Endodermal cell (in vitro differentiated cells): ENCODE measurements around the gene HSD17B1. TPM values are rescaled to one million over a fixed set of nuclear protein-coding genes. Genes with fewer than 3 reads are reported as not detected.
A peak's percentile ranks its signal among the peaks of the same experiment; 100 is the strongest.

ENCODE experiments used
- DNase-seq: peaks from one replicate; pipeline ENCODE4 v3.0.0-alpha.2; 2017
- H3K27ac ChIP-seq: 2 replicates; pipeline ENCODE4 v1.5.1; 2013; ENCODE audit warnings: mild to moderate bottlenecking, low read depth, low read length, moderate library complexity
- H3K27me3 ChIP-seq: 2 replicates; pipeline ENCODE4 v1.6.1; 2013; ENCODE audit warnings: mild to moderate bottlenecking, low read length, moderate library complexity; ENCODE audit not compliant: insufficient read depth, control insufficient read depth, poor library complexity, severe bottlenecking
- H3K36me3 ChIP-seq: 2 replicates; pipeline ENCODE4 v1.7.0; 2013; ENCODE audit warnings: mild to moderate bottlenecking, low read length, moderate library complexity; ENCODE audit not compliant: control insufficient read depth, insufficient read depth
- H3K4me1 ChIP-seq: one replicate; pipeline ENCODE4 v1.7.0; 2013; ENCODE audit warnings: low read length; ENCODE audit not compliant: control insufficient read depth, insufficient read depth
- H3K4me3 ChIP-seq: 2 replicates; pipeline ENCODE4 v1.5.1; 2013; ENCODE audit warnings: mild to moderate bottlenecking, low read length, moderate library complexity
- H3K9ac ChIP-seq: 2 replicates; pipeline ENCODE4 v1.6.1; 2013; ENCODE audit warnings: mild to moderate bottlenecking, low read length, moderate library complexity; ENCODE audit not compliant: poor library complexity, severe bottlenecking; ENCODE audit errors: extremely low read depth
- H3K9me3 ChIP-seq: 2 replicates; pipeline ENCODE4 v1.6.1; 2013; ENCODE audit warnings: mild to moderate bottlenecking, low read length, moderate library complexity; ENCODE audit not compliant: control insufficient read depth
- H3K27ac Mint-ChIP-seq: 2 replicates; pipeline ENCODE4 v1.8.0; 2020; ENCODE audit warnings: mixed read lengths
- H3K27me3 Mint-ChIP-seq: 2 replicates; pipeline ENCODE4 v1.8.0; 2021; ENCODE audit warnings: mild to moderate bottlenecking, mixed read lengths; ENCODE audit not compliant: insufficient read depth
- H3K36me3 Mint-ChIP-seq: 2 replicates; pipeline ENCODE4 v1.8.0; 2020; ENCODE audit warnings: low read depth, mixed read lengths
- H3K4me1 Mint-ChIP-seq: 2 replicates; pipeline ENCODE4 v1.8.0; 2020; ENCODE audit warnings: mixed read lengths
- H3K4me3 Mint-ChIP-seq: 2 replicates; pipeline ENCODE4 v1.8.0; 2020; ENCODE audit warnings: mild to moderate bottlenecking, moderate library complexity, mixed read lengths
- H3K9me3 Mint-ChIP-seq: 2 replicates; pipeline ENCODE4 v1.8.0; 2020; ENCODE audit warnings: mild to moderate bottlenecking, mixed read lengths
- CTCF ChIP-seq: fragments of 200-600 bp; sonication (generic); conservative IDR thresholded peaks from 2 replicates; pipeline ENCODE4 v1.5.0; 2021; ENCODE audit warnings: antibody characterized with exemption, mild to moderate bottlenecking
- WGBS, 2 experiments: methylation state at CpG; one replicate each; pipeline versions ENCODE4 v1.1.5 to v1.1.7; 2013; ENCODE audit warnings: missing lambda C conversion rate in 2 of 2, mixed read lengths in 1 of 2; ENCODE audit not compliant: insufficient coverage in 1 of 2, insufficient read length in 1 of 2; 5-methylcytosine and 5-hydroxymethylcytosine counted together
- total RNA-seq, 2 donors: library from RNA; stranded (reverse); fragmentation: NEBNext Ultra II Directional in 1 of 2; extraction: Animal tissue kit (Norgen Biotek cat#: 25700) in 1 of 2; gene quantifications; 2 replicates in 1 of 2; 3 replicates in 1 of 2; pipeline ENCODE4 v1.2.1, GENCODE V29; 2021

Gene HSD17B1
- total RNA-seq, 2 donors from 2014 or later = 2.4 to 2.8 TPM

- Mint-ChIP-seq H3K4me1 (peaks cover 13% of the 10 kb centered on the region), H3K27ac (no peak overlapping the region), H3K9me3 (peaks cover 13% of the 10 kb centered on the region), H3K4me3 (no peak overlapping the region), H3K27me3 (peaks cover 2% of the 10 kb centered on the region), H3K36me3 (peaks cover 19% of the 10 kb centered on the region)
- Histone ChIP-seq H3K9ac (no peak overlapping the region), H3K4me3 (no peak overlapping the region), H3K4me1 (peaks cover 3% of the 10 kb centered on the region), H3K36me3 (peaks cover 7% of the 10 kb centered on the region), H3K27me3 (no peaks in the 10 kb centered on the region), H3K27ac (no peak overlapping the region), H3K9me3 (peaks cover 13% of the 10 kb centered on the region)
- WGBS, 2 experiments = 93 to 100% methylated on average over 3 to 6 of the region's 6 CpGs
- no peak for DNase-seq
- TF ChIP-seq CTCF = no peak
Observed at GRCh38 chr17:42526031-42526444, 26.7 kb upstream of the HSD17B1 start.

GRCh38 chr17:42527932-42528331 is 24.8 kb upstream of the HSD17B1 start:
- Mint-ChIP-seq H3K9me3 (peaks cover 13% of the 10 kb centered on the region), H3K36me3 (peaks cover 6% of the 10 kb centered on the region), H3K27ac (no peak overlapping the region), H3K4me1 (peaks cover 16% of the 10 kb centered on the region), H3K27me3 (peaks cover 2% of the 10 kb centered on the region), H3K4me3 (no peak overlapping the region)
- Histone ChIP-seq H3K27ac (no peak overlapping the region), H3K4me3 (no peak overlapping the region), H3K4me1 (peaks cover 4% of the 10 kb centered on the region), H3K9me3 (peaks cover 13% of the 10 kb centered on the region), H3K9ac (no peak overlapping the region), H3K27me3 (no peaks in the 10 kb centered on the region), H3K36me3 (no peaks in the 10 kb centered on the region)
- no peak for TF ChIP-seq CTCF
- 93 to 96% methylated on average over 4 to 5 of the region's 6 CpGs for WGBS, 2 experiments
- no peak for DNase-seq

GRCh38 chr17:42529061-42529460 is 23.7 kb upstream of the HSD17B1 start:
- no peaks in the 10 kb centered on the region for H3K36me3 ChIP-seq
- Mint-ChIP-seq H3K9me3 (peaks cover 13% of the 10 kb centered on the region), H3K36me3 (no peaks in the 10 kb centered on the region), H3K27ac (no peak overlapping the region), H3K4me3 (no peak overlapping the region), H3K27me3 (peaks cover 2% of the 10 kb centered on the region), H3K4me1 (peaks cover 16% of the 10 kb centered on the region)
- no peak for DNase-seq
- H3K4me3 ChIP-seq = peak overlapping the region; percentile 23
- H3K4me1 ChIP-seq = peaks cover 4% of the 10 kb centered on the region
- no peak for TF ChIP-seq CTCF
- H3K9me3 ChIP-seq = peaks cover 13% of the 10 kb centered on the region
- 92 to 97% methylated on average over 2 to 3 of the region's 3 CpGs for WGBS, 2 experiments
- H3K27me3 ChIP-seq = no peaks in the 10 kb centered on the region
- no peak overlapping the region for H3K9ac ChIP-seq
- no peak overlapping the region for H3K27ac ChIP-seq
